Measurements from ENCODE around the gene COPZ2.

DNA sequence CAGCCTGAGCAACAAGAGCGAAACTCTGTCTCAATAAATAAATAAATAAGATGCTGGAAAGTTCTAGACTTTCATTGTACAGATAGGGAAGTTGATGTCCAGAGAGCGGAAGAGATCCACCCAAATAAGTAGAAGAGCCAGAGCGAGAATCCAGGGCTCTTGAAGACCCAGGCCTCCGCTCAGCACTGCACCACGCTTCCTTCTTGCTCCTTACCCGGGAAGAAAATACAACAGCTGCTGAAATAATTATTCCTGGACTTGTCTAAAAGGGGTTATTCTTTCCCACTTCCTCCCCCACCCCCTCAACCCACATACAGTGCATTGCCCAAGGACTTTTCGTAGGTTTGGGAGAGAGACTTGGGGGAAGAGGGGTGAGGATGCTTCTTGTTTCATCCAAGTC is 40.0 kb downstream of the COPZ2 start:
- no peak for TF ChIP-seq EZH2 (IDR thresholded peaks at IDR 0.05; ENCODE audit: borderline replicate concordance, low read depth, low read length, poor library complexity, severe bottlenecking)
- TF ChIP-seq, protein P1, sequence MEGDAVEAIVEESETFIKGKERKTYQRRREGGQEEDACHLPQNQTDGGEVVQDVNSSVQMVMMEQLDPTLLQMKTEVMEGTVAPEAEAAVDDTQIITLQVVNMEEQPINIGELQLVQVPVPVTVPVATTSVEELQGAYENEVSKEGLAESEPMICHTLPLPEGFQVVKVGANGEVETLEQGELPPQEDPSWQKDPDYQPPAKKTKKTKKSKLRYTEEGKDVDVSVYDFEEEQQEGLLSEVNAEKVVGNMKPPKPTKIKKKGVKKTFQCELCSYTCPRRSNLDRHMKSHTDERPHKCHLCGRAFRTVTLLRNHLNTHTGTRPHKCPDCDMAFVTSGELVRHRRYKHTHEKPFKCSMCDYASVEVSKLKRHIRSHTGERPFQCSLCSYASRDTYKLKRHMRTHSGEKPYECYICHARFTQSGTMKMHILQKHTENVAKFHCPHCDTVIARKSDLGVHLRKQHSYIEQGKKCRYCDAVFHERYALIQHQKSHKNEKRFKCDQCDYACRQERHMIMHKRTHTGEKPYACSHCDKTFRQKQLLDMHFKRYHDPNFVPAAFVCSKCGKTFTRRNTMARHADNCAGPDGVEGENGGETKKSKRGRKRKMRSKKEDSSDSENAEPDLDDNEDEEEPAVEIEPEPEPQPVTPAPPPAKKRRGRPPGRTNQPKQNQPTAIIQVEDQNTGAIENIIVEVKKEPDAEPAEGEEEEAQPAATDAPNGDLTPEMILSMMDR (conservative IDR thresholded peaks at IDR 0.05; ENCODE audit: low read depth, low read length): no peak
